ENCODE data around the gene THSD4.

GRCh38 chr15:71801935-71802655 lies 686.8 kb downstream of the THSD4 start:
- no peak for TF ChIP-seq POLR2A (IDR thresholded peaks at IDR 0.05)
- TF ChIP-seq, protein P1, sequence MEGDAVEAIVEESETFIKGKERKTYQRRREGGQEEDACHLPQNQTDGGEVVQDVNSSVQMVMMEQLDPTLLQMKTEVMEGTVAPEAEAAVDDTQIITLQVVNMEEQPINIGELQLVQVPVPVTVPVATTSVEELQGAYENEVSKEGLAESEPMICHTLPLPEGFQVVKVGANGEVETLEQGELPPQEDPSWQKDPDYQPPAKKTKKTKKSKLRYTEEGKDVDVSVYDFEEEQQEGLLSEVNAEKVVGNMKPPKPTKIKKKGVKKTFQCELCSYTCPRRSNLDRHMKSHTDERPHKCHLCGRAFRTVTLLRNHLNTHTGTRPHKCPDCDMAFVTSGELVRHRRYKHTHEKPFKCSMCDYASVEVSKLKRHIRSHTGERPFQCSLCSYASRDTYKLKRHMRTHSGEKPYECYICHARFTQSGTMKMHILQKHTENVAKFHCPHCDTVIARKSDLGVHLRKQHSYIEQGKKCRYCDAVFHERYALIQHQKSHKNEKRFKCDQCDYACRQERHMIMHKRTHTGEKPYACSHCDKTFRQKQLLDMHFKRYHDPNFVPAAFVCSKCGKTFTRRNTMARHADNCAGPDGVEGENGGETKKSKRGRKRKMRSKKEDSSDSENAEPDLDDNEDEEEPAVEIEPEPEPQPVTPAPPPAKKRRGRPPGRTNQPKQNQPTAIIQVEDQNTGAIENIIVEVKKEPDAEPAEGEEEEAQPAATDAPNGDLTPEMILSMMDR (IDR thresholded peaks at IDR 0.05): no peak

Measured in thyroid gland (tissue), 4 donors.